Neutrophil (primary cell): ENCODE data around the gene MUSTN1.

Source experiments
- H3K27ac ChIP-seq: fragments of 200-600 bp; sonication (generic); 2 replicates; pipeline ENCODE4 v1.5.1; 2016; ENCODE audit warnings: mild to moderate bottlenecking, moderate library complexity
- H3K27me3 ChIP-seq: fragments of 200-600 bp; sonication (generic); 2 replicates; pipeline ENCODE4 v1.6.0; 2016; ENCODE audit warnings: mild to moderate bottlenecking
- H3K36me3 ChIP-seq: fragments of 200-600 bp; sonication (generic); 2 replicates; pipeline ENCODE4 v1.5.1; 2017
- H3K4me1 ChIP-seq, 2 experiments: fragments of 200-600 bp in 1 of 2; sonication (generic) in 1 of 2; 1 replicate in 1 of 2; 2 replicates in 1 of 2; pipeline versions ENCODE4 v1.5.1 to v1.6.1; 2013 to 2016; ENCODE audit warnings: low read depth in 1 of 2, low read length in 1 of 2, mild to moderate bottlenecking in 1 of 2, moderate library complexity in 1 of 2; ENCODE audit not compliant: control insufficient read depth in 1 of 2, insufficient read depth in 1 of 2
- H3K4me3 ChIP-seq, 2 experiments: fragments of 200-600 bp in 1 of 2; sonication (generic) in 1 of 2; 1 replicate in 1 of 2; 2 replicates in 1 of 2; pipeline ENCODE4 v1.5.1; 2013 to 2016; ENCODE audit warnings: low read depth in 1 of 2, low read length in 1 of 2, mild to moderate bottlenecking in 1 of 2, moderate library complexity in 1 of 2
- H3K9me3 ChIP-seq: fragments of 200-600 bp; sonication (generic); 2 replicates; pipeline ENCODE4 v1.5.1; 2016
- CTCF ChIP-seq: fragments of 200-600 bp; sonication (generic); IDR thresholded peaks from 2 replicates; pipeline ENCODE4 v1.5.1; 2016; ENCODE audit warnings: antibody characterized with exemption

MUSTN1 gene

GRCh38 chr3:52835766-52836470, 1.1 kb upstream of the MUSTN1 start:
- Histone ChIP-seq H3K36me3 (peaks cover 90% of the 10 kb centered on the region), H3K27me3 (no peaks in the 10 kb centered on the region), H3K9me3 (no peaks in the 10 kb centered on the region), H3K4me1 (no peaks in the 10 kb centered on the region), H3K27ac (no peak overlapping the region), H3K4me3 (no peak overlapping the region)
- no peak for TF ChIP-seq CTCF

- no peak overlapping the region for H3K4me3 ChIP-seq
- no peaks in the 10 kb centered on the region for H3K9me3 ChIP-seq
- no peak overlapping the region for H3K27ac ChIP-seq
- H3K4me1 ChIP-seq = no peaks in the 10 kb centered on the region
- H3K27me3 ChIP-seq = no peaks in the 10 kb centered on the region
- TF ChIP-seq CTCF = no peak
- peaks cover 81% of the 10 kb centered on the region for H3K36me3 ChIP-seq
Observed at GRCh38 chr3:52833202-52833601, 1.6 kb downstream of the MUSTN1 start.

GRCh38 chr3:52831500-52832301, 3.1 kb downstream of the MUSTN1 start:
- Histone ChIP-seq H3K9me3 (no peaks in the 10 kb centered on the region), H3K36me3 (peaks cover 80% of the 10 kb centered on the region), H3K4me3 (no peak overlapping the region), H3K27me3 (no peaks in the 10 kb centered on the region), H3K4me1 (no peaks in the 10 kb centered on the region), H3K27ac (no peak overlapping the region)
- no peak for TF ChIP-seq CTCF

GRCh38 chr3:52830535-52831258, 4.1 kb downstream of the MUSTN1 start, which contains the start of gene ITIH4:
Gene ITIH4, minus strand, starts transcription at chr3:52830672. Its CDS starts 30 bp downstream, at chr3:52830642.
- H3K9me3 ChIP-seq = no peaks in the 10 kb centered on the region
- H3K36me3 ChIP-seq = peaks cover 80% of the 10 kb centered on the region
- no peak within 1 kb of the TSS for H3K27ac ChIP-seq
- no peaks in the 10 kb centered on the region for H3K27me3 ChIP-seq
- TF ChIP-seq CTCF = no peak
- no peak within 1 kb of the TSS for H3K4me3 ChIP-seq
- H3K4me1 ChIP-seq = no peaks in the 10 kb centered on the region

GRCh38 chr3:52829906-52830463, 4.8 kb downstream of the MUSTN1 start:
- no peaks in the 10 kb centered on the region for H3K9me3 ChIP-seq
- no peaks in the 10 kb centered on the region for H3K27me3 ChIP-seq
- no peak for TF ChIP-seq CTCF
- H3K36me3 ChIP-seq = peaks cover 75% of the 10 kb centered on the region
- no peak overlapping the region for H3K4me3 ChIP-seq
- no peak overlapping the region for H3K27ac ChIP-seq
- no peaks in the 10 kb centered on the region for H3K4me1 ChIP-seq
